GM23338 (cell line): Measurements from ENCODE around the gene UBXN7. TPM values are rescaled to one million over a fixed set of nuclear protein-coding genes. Genes with fewer than 3 reads are reported as not detected.

ENCODE experiments used
- ATAC-seq: fragments of 200-7000 bp; cut with Tn5 transposase; 3 replicates; pipeline ENCODE4 v1.9.1; 2020
- DNase-seq: peaks from one replicate; pipeline ENCODE4 v3.0.0-alpha.2; 2015; ENCODE audit warnings: low spot score
- H2AFZ ChIP-seq: fragments of 200-600 bp; sonication (generic); 2 replicates; pipeline ENCODE4 v1.8.0; 2016; ENCODE audit warnings: antibody characterized with exemption, mild to moderate bottlenecking, moderate library complexity
- H3F3A ChIP-seq: fragments of 200-600 bp; sonication (generic); replicated peaks from 2 replicates; pipeline ENCODE4 v1.8.0; 2017; ENCODE audit warnings: antibody characterized with exemption, mixed run types, low read depth
- H3K27ac ChIP-seq: fragments of 200-600 bp; sonication (generic); 2 replicates; pipeline ENCODE4 v1.6.1; 2016; ENCODE audit warnings: low read depth
- H3K27me3 ChIP-seq: fragments of 200-600 bp; sonication (generic); 2 replicates; pipeline ENCODE4 v1.8.0; 2016; ENCODE audit warnings: mild to moderate bottlenecking, mixed run types, moderate library complexity; ENCODE audit not compliant: insufficient read depth
- H3K36me3 ChIP-seq: fragments of 200-600 bp; sonication (generic); 2 replicates; pipeline ENCODE4 v1.8.0; 2016; ENCODE audit warnings: mild to moderate bottlenecking; ENCODE audit not compliant: insufficient read depth
- H3K4me1 ChIP-seq: fragments of 200-600 bp; sonication (generic); 2 replicates; pipeline ENCODE4 v1.8.0; 2016; ENCODE audit warnings: mild to moderate bottlenecking, moderate library complexity; ENCODE audit not compliant: insufficient read depth
- H3K4me2 ChIP-seq: fragments of 200-600 bp; sonication (generic); 2 replicates; pipeline ENCODE4 v1.7.1; 2017; ENCODE audit warnings: mixed run types
- H3K4me3 ChIP-seq: fragments of 200-600 bp; sonication (generic); 2 replicates; pipeline ENCODE4 v1.6.1; 2016; ENCODE audit warnings: mixed run types
- H3K79me2 ChIP-seq: fragments of 200-600 bp; sonication (generic); replicated peaks from 2 replicates; pipeline ENCODE4 v1.8.0; 2017; ENCODE audit warnings: mild to moderate bottlenecking; ENCODE audit not compliant: insufficient read depth
- H3K9me2 ChIP-seq: fragments of 200-600 bp; sonication (generic); 2 replicates; pipeline ENCODE4 v1.8.0; 2017; ENCODE audit not compliant: insufficient read depth
- H4K20me1 ChIP-seq: fragments of 200-600 bp; sonication (generic); replicated peaks from 2 replicates; pipeline ENCODE4 v1.8.0; 2017; ENCODE audit warnings: mild to moderate bottlenecking; ENCODE audit not compliant: insufficient read depth
- H3K27ac Mint-ChIP-seq: 2 replicates; pipeline ENCODE4 v1.8.0; 2020; ENCODE audit warnings: inconsistent platforms, mild to moderate bottlenecking, moderate library complexity, mixed read lengths
- H3K27me3 Mint-ChIP-seq: 3 replicates; pipeline ENCODE4 v1.8.0; 2022; ENCODE audit warnings: low read depth, mild to moderate bottlenecking, moderate library complexity, mixed read lengths, inconsistent platforms; ENCODE audit not compliant: insufficient read depth, poor library complexity
- H3K36me3 Mint-ChIP-seq: 3 replicates; pipeline ENCODE4 v1.8.0; 2021; ENCODE audit warnings: low read depth, mild to moderate bottlenecking, inconsistent platforms, moderate library complexity, mixed read lengths
- H3K4me1 Mint-ChIP-seq: 3 replicates; pipeline ENCODE4 v1.8.0; 2020; ENCODE audit warnings: mild to moderate bottlenecking, inconsistent platforms, mixed read lengths
- H3K4me3 Mint-ChIP-seq: 3 replicates; pipeline ENCODE4 v1.8.0; 2021; ENCODE audit warnings: moderate library complexity, mild to moderate bottlenecking, inconsistent platforms, mixed read lengths
- H3K9me3 Mint-ChIP-seq: 3 replicates; pipeline ENCODE4 v1.8.0; 2020; ENCODE audit warnings: moderate library complexity, mild to moderate bottlenecking, inconsistent platforms, mixed read lengths
- CREB1 ChIP-seq: fragments of 250-450 bp; sonication (Bioruptor Pico); IDR thresholded peaks from 2 replicates; pipeline ENCODE4 v1.5.0; 2020; ENCODE audit warnings: low read depth, mild to moderate bottlenecking, moderate library complexity
- ETS1 ChIP-seq: IDR thresholded peaks from 2 replicates; pipeline ENCODE4 v1.6.1; 2016; ENCODE audit warnings: antibody characterized with exemption
- EZH2 ChIP-seq: fragments of 200-600 bp; sonication (generic); IDR thresholded peaks from one replicate; pipeline ENCODE4 v1.8.0; 2017; ENCODE audit warnings: antibody characterized with exemption, mild to moderate bottlenecking, low read depth; ENCODE audit not compliant: unreplicated experiment
- EZH2phosphoT487 ChIP-seq: fragments of 200-600 bp; sonication (generic); IDR thresholded peaks from one replicate; pipeline ENCODE4 v1.8.1; 2018; ENCODE audit warnings: antibody characterized with exemption; ENCODE audit not compliant: unreplicated experiment
- JUNB ChIP-seq: IDR thresholded peaks from one replicate; pipeline ENCODE4 v1.6.1; 2016; ENCODE audit warnings: antibody characterized with exemption; ENCODE audit not compliant: unreplicated experiment
- STAT1 ChIP-seq: IDR thresholded peaks from one replicate; pipeline ENCODE4 v1.6.1; 2016; ENCODE audit warnings: antibody characterized with exemption; ENCODE audit not compliant: unreplicated experiment
- ZNF114 ChIP-seq: fragments of 250-450 bp; sonication (Bioruptor Pico); IDR thresholded peaks from 2 replicates; pipeline ENCODE4 v1.5.0; 2020; ENCODE audit warnings: mild to moderate bottlenecking, moderate library complexity
- ZNF331 ChIP-seq: fragments of 250-450 bp; sonication (Bioruptor Pico); IDR thresholded peaks from 2 replicates; pipeline ENCODE4 v1.5.0; 2020; ENCODE audit warnings: low read depth, mild to moderate bottlenecking, moderate library complexity
- polyA plus RNA-seq: library from polyadenylated mRNA; unstranded; fragments of >200 nt; fragmentation: Nextera tagmentation; extraction: Ambion mirVana; gene quantifications from 2 replicates; pipeline ENCODE4 v1.2.1, GENCODE V29; 2016
- total RNA-seq: library from RNA; depleted of rRNA; stranded (reverse); fragments of >200 nt; shearing (Covaris generic); gene quantifications from 2 replicates; pipeline ENCODE4 v1.2.3, GENCODE V29; 2014
- TF ChIP-seq, protein P1 (sequence below): IDR thresholded peaks from one replicate; pipeline ENCODE4 v1.6.1; 2018; ENCODE audit warnings: antibody characterized with exemption; ENCODE audit not compliant: unreplicated experiment
- TF ChIP-seq, protein P2 (sequence below), 2 experiments: fragments of 200-600 bp in 1 of 2; sonication (generic) in 1 of 2; conservative IDR thresholded peaks; 2 replicates each; pipeline versions ENCODE4 v1.5.1 to v1.6.1; 2016 to 2017; ENCODE audit warnings: antibody characterized with exemption in 2 of 2, low read depth in 2 of 2, mild to moderate bottlenecking in 2 of 2, moderate library complexity in 1 of 2

Gene UBXN7
- total and polyA plus RNA-seq, 2 experiments from 2014 or later: 37.9 to 46.2 TPM

GRCh38 chr3:196339493-196340254 lies 92.6 kb downstream of the UBXN7 start (continued):
- TF ChIP-seq, protein P1, sequence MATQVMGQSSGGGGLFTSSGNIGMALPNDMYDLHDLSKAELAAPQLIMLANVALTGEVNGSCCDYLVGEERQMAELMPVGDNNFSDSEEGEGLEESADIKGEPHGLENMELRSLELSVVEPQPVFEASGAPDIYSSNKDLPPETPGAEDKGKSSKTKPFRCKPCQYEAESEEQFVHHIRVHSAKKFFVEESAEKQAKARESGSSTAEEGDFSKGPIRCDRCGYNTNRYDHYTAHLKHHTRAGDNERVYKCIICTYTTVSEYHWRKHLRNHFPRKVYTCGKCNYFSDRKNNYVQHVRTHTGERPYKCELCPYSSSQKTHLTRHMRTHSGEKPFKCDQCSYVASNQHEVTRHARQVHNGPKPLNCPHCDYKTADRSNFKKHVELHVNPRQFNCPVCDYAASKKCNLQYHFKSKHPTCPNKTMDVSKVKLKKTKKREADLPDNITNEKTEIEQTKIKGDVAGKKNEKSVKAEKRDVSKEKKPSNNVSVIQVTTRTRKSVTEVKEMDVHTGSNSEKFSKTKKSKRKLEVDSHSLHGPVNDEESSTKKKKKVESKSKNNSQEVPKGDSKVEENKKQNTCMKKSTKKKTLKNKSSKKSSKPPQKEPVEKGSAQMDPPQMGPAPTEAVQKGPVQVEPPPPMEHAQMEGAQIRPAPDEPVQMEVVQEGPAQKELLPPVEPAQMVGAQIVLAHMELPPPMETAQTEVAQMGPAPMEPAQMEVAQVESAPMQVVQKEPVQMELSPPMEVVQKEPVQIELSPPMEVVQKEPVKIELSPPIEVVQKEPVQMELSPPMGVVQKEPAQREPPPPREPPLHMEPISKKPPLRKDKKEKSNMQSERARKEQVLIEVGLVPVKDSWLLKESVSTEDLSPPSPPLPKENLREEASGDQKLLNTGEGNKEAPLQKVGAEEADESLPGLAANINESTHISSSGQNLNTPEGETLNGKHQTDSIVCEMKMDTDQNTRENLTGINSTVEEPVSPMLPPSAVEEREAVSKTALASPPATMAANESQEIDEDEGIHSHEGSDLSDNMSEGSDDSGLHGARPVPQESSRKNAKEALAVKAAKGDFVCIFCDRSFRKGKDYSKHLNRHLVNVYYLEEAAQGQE: no peak
- TF ChIP-seq, protein P2, sequence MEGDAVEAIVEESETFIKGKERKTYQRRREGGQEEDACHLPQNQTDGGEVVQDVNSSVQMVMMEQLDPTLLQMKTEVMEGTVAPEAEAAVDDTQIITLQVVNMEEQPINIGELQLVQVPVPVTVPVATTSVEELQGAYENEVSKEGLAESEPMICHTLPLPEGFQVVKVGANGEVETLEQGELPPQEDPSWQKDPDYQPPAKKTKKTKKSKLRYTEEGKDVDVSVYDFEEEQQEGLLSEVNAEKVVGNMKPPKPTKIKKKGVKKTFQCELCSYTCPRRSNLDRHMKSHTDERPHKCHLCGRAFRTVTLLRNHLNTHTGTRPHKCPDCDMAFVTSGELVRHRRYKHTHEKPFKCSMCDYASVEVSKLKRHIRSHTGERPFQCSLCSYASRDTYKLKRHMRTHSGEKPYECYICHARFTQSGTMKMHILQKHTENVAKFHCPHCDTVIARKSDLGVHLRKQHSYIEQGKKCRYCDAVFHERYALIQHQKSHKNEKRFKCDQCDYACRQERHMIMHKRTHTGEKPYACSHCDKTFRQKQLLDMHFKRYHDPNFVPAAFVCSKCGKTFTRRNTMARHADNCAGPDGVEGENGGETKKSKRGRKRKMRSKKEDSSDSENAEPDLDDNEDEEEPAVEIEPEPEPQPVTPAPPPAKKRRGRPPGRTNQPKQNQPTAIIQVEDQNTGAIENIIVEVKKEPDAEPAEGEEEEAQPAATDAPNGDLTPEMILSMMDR (conservative IDR thresholded peaks at IDR 0.05; ENCODE audit: low read depth in 2 of 2): no peak
- TF ChIP-seq CREB1 (CRISPR knock-in tag) (no peak), ZNF331 (CRISPR knock-in tag) (no peak), ZNF114 (CRISPR knock-in tag) (no peak), ETS1 (no peak), EZH2 (no peak), JUNB (no peak)

DNA sequence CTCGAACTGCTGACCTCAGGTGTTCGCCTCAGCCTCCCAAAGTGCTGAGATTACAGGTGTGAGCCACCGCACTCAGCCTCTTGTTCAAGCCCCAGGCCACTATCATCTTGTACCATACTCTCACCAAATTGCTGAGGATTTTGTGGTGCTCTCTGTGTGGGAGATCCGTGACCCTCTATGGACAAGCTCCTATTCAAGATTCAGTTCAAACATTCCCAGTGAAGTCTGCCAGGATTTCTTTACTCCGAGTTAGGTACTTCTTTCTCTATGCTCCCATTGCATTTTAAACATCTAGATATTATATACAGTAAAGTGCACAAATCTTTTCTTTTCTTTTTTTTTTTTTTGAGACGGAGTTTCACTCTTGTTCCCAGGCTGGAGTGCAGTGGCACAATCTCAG lies 93.2 kb downstream of the UBXN7 start:
- no peaks in the 10 kb centered on the region for H3K4me1 ChIP-seq
- H3K27ac ChIP-seq: no peak overlapping the region
- no peaks in the 10 kb centered on the region for H3K79me2 ChIP-seq
- H3K36me3 Mint-ChIP-seq: no peaks in the 10 kb centered on the region
- H3K27ac Mint-ChIP-seq: no peak overlapping the region
- H4K20me1 ChIP-seq: no peaks in the 10 kb centered on the region
- H3K4me3 ChIP-seq: no peak overlapping the region
- H2AFZ ChIP-seq: no peak overlapping the region
- no peak for ATAC-seq
- no peak overlapping the region for H3K4me3 Mint-ChIP-seq
- H3K9me3 Mint-ChIP-seq: no peaks in the 10 kb centered on the region; the same call in 2 of the 3 replicates
- no peak for DNase-seq
- H3K4me2 ChIP-seq: no peak overlapping the region
- no peaks in the 10 kb centered on the region for H3K4me1 Mint-ChIP-seq
- no peaks in the 10 kb centered on the region for H3K27me3 ChIP-seq
- no peak for TF ChIP-seq STAT1
- no peak for TF ChIP-seq EZH2phosphoT487
- TF ChIP-seq, protein P2 (conservative IDR thresholded peaks at IDR 0.05; ENCODE audit: low read depth in 2 of 2): no peak
- H3F3A ChIP-seq: no peaks in the 10 kb centered on the region
- no peaks in the 10 kb centered on the region for H3K36me3 ChIP-seq
- H3K27me3 Mint-ChIP-seq: peaks cover 14% of the 10 kb centered on the region
- H3K9me2 ChIP-seq: no peaks in the 10 kb centered on the region
